ACHN (cell line): Measurements from ENCODE around the gene YPEL5.
"Not testable (repeated sequence)": the region's sequence is repeated elsewhere in the genome, so short reads cannot be mapped to it uniquely, and the experiment has no call there.

Experiments used
- DNase-seq: peaks from one replicate; pipeline ENCODE4 v3.0.0-alpha.2; 2015
- in situ Hi-C: cut with HindIII; loops from 2 replicates; pipeline ENCODE4 v1.10.0; 2017; ENCODE audit warnings: low sequenced_read_pairs, low pct_ligation_motif_present, low pct_unique_long_range_greater_than_20kb

Gene YPEL5

DNA sequence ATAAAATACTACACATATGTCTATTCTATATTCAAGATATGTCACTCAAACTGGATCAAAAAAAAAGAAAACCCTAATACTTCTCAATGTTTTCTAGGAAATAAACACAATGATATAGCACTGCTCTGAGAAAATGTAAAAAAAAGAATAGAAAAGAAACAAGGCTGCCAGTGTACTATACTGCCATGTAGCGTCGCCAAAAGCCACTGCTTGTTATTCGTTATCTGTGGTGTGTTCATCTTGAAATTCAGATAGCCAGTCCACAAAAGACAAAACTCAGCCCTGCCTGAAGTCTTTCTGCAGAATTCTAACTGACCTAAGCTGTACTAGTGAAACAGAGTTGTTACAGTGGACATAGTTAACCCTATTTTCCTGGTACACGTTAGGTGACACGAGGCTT is 12.2 kb upstream of the YPEL5 start:
- in situ Hi-C loops, result no loop called here

DNA sequence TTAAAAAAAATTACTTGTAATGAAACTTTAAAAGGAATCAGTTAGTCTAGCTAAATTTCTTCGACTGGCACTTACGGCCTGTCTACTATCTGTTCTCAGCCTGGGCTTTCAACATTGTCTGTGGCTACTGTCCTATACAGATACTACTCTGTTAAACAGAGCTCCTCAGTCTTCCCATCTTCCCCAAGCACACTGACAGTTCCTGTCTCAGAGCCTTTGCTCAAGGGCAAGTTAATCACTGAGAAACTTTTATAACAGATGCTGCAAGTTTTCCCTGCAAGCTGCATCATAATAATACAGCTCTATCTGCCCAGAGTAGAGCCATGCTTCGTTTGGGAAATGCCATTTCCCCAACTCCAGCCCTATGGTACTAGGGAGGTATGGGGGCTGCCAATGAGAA is 11.3 kb upstream of the YPEL5 start:
- DNase-seq, result no peak

More for the DNA sequence above, 12.2 kb upstream of the YPEL5 start:
- DNase-seq, result no peak

DNA sequence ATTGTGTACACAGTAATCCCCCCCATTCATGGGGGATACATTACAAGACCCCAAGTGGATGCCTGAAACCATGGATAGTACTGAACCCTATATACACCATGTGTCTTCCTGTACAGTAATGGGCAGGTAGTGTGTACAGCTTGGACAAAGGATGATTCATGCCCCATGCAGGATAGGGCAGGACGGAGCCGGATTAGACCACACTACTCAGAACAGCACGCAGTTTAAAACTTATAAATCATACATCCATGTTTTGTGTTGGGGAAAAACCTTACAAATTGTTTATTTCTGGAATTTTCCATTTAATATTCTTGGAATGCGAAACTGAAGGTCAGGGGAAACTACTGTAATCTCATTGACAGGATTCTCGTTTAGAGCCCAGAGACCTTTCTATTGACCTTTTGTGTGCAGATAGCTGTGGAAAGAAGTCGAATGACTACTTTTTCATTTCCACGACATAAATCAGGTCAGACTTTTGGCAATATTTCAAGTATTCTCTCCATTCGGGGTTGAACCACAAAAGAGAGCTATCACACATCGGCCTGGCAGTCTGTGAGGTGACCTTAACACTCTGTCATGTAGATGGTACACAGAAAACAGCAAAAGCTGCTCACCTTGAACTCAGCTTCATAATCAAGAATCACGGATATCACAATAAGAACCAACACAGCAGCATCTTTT is 9.9 kb upstream of the YPEL5 start:
- no peak for DNase-seq
- in situ Hi-C loops, result no loop called here

More for the DNA sequence above, 11.3 kb upstream of the YPEL5 start:
- in situ Hi-C loops, result no loop called here

DNA sequence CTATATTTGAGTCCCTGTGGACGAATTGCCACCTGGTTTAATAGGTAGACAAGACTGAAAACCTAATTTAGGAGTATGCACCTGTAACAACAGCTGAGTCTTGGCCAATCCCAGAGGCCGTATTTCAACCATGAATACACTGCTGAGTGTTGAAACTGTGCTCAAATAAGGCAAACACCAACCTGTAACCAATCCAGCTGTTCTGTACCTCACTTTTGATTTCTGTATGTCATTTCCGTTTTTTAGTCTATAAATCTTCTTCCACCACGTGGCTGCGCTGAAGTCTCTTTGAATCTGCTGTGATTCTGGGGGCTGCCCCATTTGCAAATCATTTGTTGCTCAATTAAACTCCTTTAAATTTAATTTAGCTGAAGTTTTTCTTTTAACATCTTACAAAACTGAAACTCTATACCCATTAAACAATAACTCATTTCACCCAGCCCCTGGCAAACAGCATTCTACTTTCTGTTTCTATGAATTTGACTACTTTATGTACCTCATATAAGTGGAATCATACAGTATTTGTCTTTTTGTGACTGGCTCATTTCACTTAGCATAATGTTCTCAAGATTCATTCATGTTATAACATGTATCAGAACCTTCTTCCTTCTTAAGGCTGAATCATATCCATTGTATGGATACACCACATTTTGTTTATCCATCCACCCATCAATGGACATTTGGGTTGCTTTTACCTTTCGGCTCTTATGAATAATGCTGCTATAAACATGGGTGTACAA is 7.5 kb upstream of the YPEL5 start:
- in situ Hi-C loops, result no loop called here
- no peak for DNase-seq

DNA sequence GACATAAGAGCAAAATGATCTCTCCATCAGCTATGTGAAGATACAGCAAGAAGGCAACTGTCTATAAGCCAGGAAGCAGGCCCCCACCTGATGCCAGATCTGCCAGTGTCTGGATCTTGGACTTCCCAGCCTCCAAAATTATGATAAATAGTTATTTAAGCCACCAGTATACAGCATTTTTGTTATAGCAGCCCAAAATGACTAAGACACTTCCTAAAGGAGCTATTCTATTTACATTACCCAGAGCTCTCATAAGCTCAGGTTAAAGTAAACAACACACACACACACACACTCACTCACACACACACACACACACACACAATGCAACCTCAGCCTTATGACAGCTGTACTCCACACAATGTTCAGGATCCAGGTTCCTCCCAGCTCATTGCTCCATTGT is 5.7 kb upstream of the YPEL5 start:
- DNase-seq, result no peak
- in situ Hi-C loops, result no loop called here

DNA sequence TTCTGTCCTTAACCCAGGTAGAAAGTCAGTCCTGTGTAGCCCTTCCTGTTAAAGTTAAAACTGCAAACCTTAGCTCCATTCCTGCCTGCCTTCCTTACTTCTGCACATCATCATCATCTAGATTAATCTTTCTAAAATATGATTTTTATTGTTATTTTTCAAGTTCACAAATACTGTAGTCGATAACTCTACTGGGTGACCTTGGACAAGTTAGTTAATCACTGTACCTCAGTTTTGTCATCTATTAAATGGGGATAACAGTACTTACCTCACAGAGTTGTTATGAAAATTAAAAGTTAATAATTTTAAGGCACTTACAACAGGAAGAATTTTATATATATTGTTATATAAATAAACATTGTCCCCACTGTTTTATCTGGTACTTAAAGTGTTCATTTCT is 2.5 kb upstream of the YPEL5 start:
- DNase-seq, result no peak
- in situ Hi-C loops, result no loop called here

DNA sequence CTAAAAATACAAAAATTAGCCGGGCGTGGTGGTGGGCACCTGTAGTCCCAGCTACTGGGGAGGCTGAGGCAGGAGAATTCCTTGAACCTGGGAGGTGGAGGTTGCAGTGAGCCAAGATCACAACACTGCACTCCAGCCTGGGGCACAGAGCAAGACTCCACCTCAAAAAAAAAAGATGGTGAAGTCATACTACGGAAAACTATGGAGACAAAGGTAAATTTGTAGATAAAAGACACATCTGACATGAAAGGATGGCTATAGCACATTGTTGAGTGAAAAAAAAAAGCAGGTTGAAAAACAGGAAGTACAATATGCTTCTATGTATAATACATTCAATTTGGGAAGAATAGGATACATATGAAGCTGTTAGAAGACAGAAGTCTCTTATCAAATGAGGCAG is 1.9 kb upstream of the YPEL5 start:
- in situ Hi-C loops, result not testable (repeated sequence)

DNA sequence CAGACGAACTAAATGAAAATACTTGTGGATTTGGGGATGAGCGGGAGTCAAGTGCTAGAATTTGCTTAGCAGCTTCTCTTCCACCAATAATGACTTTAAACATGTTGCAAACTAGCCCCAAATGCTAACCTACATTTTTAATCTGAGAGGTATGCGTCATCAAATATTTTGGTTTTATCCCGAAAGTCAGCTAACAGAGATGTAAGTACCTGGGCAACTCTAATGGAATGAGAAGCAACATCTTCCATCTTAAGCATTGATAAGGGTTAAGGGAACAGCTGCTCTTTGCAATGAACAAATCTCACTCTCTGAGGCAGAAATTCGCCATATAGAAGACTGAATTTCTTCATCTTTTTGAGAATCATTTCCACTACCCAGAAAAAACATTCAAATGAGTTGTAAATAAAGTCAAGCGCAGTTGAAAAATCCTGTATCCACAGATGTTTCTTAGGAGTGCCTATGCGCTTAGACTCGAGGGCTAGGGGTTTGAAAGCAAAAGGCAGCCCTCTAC is 926 bp upstream of the YPEL5 start:
- in situ Hi-C loops, result no loop called here
- no peak for DNase-seq

More for the DNA sequence above, 1.9 kb upstream of the YPEL5 start:
- not testable (repeated sequence) for DNase-seq

DNA sequence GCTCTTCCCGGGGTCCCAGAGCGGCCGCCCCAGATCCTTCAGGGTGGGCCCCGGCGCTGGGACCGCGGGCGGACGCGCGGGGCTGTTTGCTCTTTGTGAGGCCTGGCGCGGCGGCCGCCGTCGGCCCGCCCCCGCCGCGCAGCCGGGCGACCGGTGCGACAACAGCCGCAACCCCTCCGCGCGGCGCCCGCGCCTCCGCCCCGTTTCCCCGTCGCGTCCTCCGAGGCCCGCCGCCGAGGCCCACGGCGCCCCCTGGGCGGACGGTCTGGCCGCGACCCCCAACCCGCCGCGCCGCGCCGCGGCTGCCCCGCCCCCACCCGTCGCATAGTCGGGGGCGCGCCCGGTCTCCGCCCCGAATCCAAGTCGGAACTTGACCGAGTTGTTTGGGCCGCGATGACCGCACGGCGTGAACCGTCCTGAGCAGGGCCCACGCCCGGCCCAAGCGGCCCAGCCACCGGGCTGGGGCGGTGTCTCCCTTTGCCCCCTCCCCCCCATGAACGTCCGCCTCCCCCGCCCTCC is 448 bp downstream of the YPEL5 start:
- no peak for DNase-seq
- in situ Hi-C loops, result no loop called here

DNA sequence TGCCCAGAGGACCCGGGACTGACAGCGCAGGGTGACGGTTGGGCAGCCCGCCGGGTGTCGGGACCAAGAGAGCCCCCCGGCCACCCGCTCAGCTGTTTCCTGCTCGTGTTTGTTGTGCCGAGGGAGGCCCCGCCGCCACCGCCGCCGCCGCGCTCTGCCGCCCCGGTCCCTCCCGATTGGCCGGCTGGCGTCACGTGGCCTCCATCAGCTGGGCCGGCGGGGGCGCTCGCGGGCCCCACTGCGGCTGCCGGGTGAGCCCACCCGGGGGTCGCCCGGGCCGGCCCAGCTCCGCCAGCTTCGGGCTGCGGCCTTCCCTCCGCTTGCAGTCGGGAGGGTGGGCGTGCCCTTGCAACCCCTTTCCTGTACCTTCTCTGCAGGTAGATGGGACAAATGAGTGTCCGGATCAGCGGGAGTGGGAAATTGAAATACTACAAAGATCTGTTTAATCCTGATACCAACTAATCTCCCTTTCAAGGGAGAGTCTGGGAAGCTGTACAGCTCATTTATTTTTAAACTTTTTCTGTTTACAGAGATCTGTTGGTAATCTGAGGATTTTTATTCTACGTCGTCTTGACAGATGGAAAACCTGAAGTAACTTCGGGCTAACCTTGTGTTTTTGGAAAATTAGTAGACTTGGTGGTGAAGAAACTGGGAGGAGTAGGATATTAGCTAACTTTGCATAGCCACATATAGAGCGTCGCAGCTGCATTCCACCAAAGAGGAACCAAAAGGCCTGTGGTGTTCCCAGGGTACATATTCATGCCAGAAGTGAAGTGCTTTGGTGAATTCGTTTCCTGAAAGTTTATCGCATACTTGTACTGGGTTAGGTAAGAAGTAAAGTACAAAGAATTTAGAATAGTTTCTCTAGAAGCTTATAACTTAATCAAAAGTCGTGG is 1.2 kb downstream of the YPEL5 start:
- in situ Hi-C loops, result no loop called here
- peak; percentile 65 for DNase-seq

DNA sequence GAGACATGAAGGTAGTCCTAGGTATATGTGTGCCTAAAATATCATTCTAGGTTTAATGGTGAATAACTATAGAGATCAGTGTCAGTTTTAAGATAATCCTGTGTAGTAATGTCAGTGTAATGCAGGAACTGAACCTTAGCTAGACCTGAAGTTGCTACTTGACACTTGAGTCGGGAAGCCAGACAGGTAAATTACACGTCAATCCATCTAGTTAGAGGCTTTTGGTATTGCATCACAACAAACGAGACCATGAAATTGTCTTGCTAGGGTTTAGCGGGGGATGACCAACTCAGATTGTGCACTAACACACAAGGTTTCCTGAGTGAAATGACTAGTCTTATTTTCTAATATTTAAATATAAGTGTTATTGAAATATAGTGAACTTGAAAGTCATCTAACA is 2.0 kb downstream of the YPEL5 start:
- no peak for DNase-seq
- in situ Hi-C loops, result no loop called here

DNA sequence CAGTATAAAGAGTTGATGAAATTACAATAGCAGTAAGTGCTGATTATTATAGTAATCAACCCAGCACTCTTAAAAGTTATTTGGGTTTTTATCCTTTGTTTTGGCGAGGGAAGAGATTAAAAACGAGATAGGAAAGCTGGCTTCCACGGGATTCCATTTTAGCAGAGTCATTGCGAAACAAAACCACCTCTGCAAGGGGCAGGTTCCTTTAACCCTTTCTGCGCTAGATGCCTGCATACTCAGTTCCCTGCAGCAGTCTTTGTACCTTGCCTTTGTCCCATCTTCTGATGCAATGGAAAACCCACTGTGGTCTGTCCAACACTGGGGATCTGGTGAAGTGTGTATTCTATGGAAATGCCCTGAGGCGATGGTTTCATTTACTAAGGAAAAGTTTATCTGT is 2.7 kb downstream of the YPEL5 start:
- in situ Hi-C loops, result no loop called here
- DNase-seq, result no peak

DNA sequence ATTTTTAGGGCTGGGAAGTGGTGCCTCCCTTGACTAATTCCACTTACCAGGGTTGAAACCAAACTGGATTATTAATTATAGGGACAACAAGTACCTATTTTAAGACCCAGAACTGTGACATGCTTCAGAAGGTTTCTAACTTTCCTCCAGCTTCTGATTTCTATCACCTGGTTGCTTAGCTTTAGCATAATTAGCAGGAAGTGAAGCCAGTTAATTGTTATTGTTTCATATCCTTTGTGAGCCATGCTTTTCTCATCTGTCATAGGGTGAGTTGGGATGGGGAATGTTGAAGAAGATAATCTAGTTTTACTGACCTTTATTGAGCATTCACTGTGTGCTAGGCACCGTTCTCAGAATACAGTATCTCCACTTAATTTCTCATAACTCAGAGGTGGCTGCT is 3.2 kb downstream of the YPEL5 start:
- in situ Hi-C loops, result no loop called here
- DNase-seq, result no peak

DNA sequence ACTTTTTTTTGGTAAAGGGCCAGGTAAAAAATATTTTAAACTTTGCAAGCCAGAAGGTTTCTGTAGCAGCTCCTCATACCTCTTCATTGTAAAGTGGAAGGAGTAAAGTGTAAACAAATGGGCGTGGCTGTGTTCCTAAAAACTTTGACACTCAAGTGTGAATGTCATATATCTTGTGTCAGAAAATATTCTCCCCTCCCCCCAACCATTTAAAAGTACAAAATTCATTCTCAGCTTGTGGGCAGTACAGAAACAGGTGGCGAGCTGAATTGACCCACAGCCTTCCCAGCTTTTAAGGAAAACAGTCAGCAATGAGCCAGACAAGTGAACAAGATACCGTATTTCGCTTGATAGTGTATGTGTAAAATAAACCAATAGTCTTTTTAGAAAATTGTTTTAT is 4.0 kb downstream of the YPEL5 start:
- no peak for DNase-seq
- in situ Hi-C loops, result no loop called here

DNA sequence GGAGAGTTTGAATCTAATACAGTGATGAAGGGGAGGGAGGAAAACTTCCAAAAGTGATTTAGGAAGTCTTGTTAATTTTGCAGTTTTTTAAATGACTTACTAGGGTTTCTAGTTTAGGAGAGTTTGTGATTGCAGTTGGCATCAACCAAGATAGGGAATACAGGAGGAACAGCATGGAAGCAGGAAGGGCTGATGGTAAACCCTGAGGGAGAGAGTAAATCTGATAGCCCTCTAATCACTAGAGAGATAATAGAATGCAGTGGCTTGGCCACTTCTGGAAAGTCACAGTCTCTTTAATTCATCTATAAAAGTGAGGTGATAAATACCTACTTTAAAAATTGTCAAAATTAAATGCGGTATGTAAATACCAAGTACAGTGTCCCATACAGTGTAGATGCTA is 5.6 kb downstream of the YPEL5 start:
- DNase-seq, result no peak
- in situ Hi-C loops, result no loop called here

DNA sequence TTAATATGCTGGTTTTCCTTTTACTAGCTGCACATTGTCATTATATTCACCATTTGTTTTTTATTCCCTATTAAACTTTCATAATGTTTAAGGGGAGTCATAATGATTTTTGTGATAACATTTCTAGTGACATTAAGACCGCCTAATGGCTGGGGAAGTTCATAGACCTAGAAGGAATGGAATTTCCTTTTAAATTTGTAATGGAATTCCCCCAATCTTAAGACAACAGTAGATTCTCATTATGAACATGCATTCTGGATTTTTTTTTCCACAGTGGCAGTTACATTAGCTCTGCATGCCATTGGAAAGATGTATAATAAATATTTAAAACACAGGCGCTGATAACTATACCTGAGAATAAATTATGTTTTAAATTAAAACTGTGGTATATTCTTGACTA is 8.4 kb downstream of the YPEL5 start:
- in situ Hi-C loops, result no loop called here

DNA sequence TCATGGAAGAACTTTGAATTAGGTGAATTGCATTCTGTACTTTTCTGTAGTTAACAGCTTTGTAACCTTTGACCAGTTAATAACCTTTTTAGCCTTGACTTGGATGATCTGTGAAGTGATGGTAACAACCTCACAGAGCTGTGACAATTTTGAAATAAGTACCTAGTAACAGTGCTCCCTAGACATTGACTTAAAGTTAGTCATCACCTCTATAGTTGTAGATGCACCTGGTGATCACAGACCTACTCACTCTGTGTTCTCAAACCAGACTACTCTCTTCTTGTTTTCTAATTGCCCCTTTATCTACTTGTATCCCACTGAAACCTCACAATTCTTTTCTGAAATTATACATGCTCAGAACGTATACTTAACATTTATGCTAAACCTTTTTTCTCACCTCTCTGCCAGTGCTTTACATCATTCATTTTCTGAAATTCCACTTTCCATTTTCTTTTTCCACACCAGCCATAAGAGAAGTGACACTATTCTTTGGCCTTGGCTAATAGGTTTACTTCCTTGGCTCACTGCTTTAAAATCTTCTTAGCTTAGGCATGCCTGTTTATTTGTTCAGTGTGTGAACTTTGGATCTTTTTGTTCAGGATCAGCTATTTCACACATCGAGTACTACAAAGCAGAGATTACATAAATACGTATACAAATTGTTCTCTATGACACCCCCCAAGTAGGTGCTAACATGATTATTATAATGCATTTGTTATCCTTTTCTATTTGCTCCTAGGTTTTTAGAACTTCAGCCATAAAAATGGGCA is 9.3 kb downstream of the YPEL5 start:
- in situ Hi-C loops, result no loop called here
- no peak for DNase-seq

More for the DNA sequence above, 8.4 kb downstream of the YPEL5 start:
- no peak for DNase-seq

DNA sequence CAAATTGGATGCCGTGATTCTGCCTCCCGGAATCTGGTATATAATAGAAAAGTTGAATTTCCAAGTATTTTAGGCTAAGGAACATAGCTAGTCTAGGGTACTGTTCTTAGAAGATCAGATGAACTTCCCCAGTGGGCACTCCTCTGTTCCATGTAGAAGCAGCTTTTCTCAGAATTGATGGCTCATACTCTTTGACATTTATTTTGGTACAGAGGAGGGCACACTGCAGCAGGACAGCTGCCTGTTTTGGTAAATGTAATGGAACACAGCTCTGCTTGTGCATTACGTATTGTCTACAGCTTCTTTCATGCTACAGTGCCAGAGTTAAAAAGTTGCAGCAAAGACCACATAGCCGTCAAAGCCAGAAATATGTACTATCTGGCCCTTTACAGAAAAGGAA is 10.8 kb downstream of the YPEL5 start:
- DNase-seq, result no peak
- in situ Hi-C loops, result no loop called here
